HepG2 (cell line): ENCODE measurements around the gene HSD17B8. TPM values are rescaled to one million over a fixed set of nuclear protein-coding genes. Genes with fewer than 3 reads are reported as not detected.
A peak's percentile ranks its signal among the peaks of the same experiment; 100 is the strongest.

Experiments used
- ATAC-seq: fragments of 200-7000 bp; cut with Tn5 transposase; 3 replicates; pipeline ENCODE4 v1.9.1; 2020; ENCODE audit warnings: mild to moderate bottlenecking, moderate library complexity
- BruUV-seq: library from RNA; stranded (reverse); fragments of 400-500 nt; replicated peaks from 2 replicates; lab custom pipeline; 2021; lab: Mats Ljungman, UMichigan
- CTCF ChIA-PET: fragments of 300-600 bp; formaldehyde crosslinking; extraction: SDS; loops from one replicate; lab custom pipeline; 2021; ENCODE audit warnings: low total read pairs, inconsistent platforms, low intra/inter-chr PET ratio; lab: Yijun Ruan, JAX
- POLR2A ChIA-PET: fragments of 350-600 bp; sonication (Branson Sonifier 250); formaldehyde crosslinking; loops from one replicate; lab custom pipeline; 2020; ENCODE audit warnings: antibody characterized with exemption, inconsistent platforms; lab: Yijun Ruan, JAX
- DNase-seq: peaks from one replicate; pipeline ENCODE4 v3.0.0-alpha.2; 2015; ENCODE audit warnings: low spot score
- FAIRE-seq: peaks from 3 replicates; lab custom pipeline; 2011; peaks lifted over from hg19 to GRCh38; lab: Jason Lieb, UNC
- H2AFZ ChIP-seq: one replicate; pipeline ENCODE4 v1.6.1; 2011; ENCODE audit warnings: low read length, inconsistent platforms
- H3K27ac ChIP-seq: fragments of 300-600 bp; 3 replicates; pipeline ENCODE4 v1.8.0; 2011; ENCODE audit warnings: mixed run types, mild to moderate bottlenecking, mixed read lengths, low read length, inconsistent platforms; ENCODE audit not compliant: insufficient read depth; ENCODE audit errors: extremely low read length
- H3K27me3 ChIP-seq, 2 experiments: fragments of 200-600 bp in 1 of 2; 2 replicates in 1 of 2; 3 replicates in 1 of 2; pipeline versions ENCODE4 v1.6.0 to v1.8.0; 2011; ENCODE audit warnings: low read length in 2 of 2, mild to moderate bottlenecking in 2 of 2, moderate library complexity in 2 of 2, inconsistent platforms in 1 of 2; ENCODE audit not compliant: insufficient read depth in 2 of 2, control insufficient read depth in 1 of 2
- H3K36me3 ChIP-seq, 2 experiments: fragments of 200-600 bp in 1 of 2; replicated peaks in 1 of 2; 2 replicates in 1 of 2; 3 replicates in 1 of 2; pipeline versions ENCODE4 v1.5.1 to v1.8.0; 2011; ENCODE audit warnings: low read length in 2 of 2, inconsistent platforms in 1 of 2; ENCODE audit not compliant: insufficient read depth in 2 of 2, control insufficient read depth in 1 of 2
- H3K4me1 ChIP-seq: 2 replicates; pipeline ENCODE4 v1.5.1; 2012; ENCODE audit warnings: low read length, inconsistent platforms; ENCODE audit not compliant: insufficient read depth
- H3K4me2 ChIP-seq: 2 replicates; pipeline ENCODE4 v1.6.0; 2011; ENCODE audit warnings: low read depth, low read length, inconsistent platforms
- H3K4me3 ChIP-seq, 3 experiments: fragments of 200-600 bp in 1 of 3; sonication (generic), shearing (Covaris generic) in 1 of 3; replicated peaks in 1 of 3; 2 replicates each; pipeline ENCODE4 v1.5.1; 2011 to 2016; ENCODE audit warnings: low read length in 3 of 3, inconsistent platforms in 2 of 3, low read depth in 2 of 3, mild to moderate bottlenecking in 2 of 3, control low read depth in 1 of 3, mixed read lengths in 1 of 3; ENCODE audit not compliant: insufficient read depth in 1 of 3
- H3K79me2 ChIP-seq: one replicate; pipeline ENCODE4 v1.6.1; 2011; ENCODE audit warnings: low read length, inconsistent platforms; ENCODE audit not compliant: insufficient read depth
- H3K9ac ChIP-seq: 2 replicates; pipeline ENCODE4 v1.6.0; 2011; ENCODE audit warnings: mild to moderate bottlenecking, low read depth, low read length, inconsistent platforms; ENCODE audit not compliant: insufficient read depth
- H3K9me3 ChIP-seq: 2 replicates; pipeline ENCODE4 v1.5.1; 2012; ENCODE audit warnings: mild to moderate bottlenecking, low read length
- H4K20me1 ChIP-seq: 2 replicates; pipeline ENCODE4 v1.6.0; 2011; ENCODE audit warnings: inconsistent platforms, mild to moderate bottlenecking, low read length, moderate library complexity; ENCODE audit not compliant: insufficient read depth
- EHMT2 ChIP-seq: fragments of 200-600 bp; sonication (generic); IDR thresholded peaks from 2 replicates; pipeline ENCODE4 v1.7.0; 2017; ENCODE audit warnings: antibody characterized with exemption, low read depth, low read length, borderline replicate concordance
- ELF1 ChIP-seq: sonication (generic); formaldehyde crosslinking; IDR thresholded peaks from 2 replicates; pipeline ENCODE4 v1.4.0; 2020; ENCODE audit warnings: missing genetic modification reagents
- FOXK2 ChIP-seq: fragments of 450-650 bp; IDR thresholded peaks from 2 replicates; pipeline ENCODE4 v1.6.1; 2016
- GABPA ChIP-seq, 2 experiments: IDR thresholded peaks; 2 replicates each; pipeline ENCODE4 v1.6.1; 2011 to 2016; ENCODE audit warnings: low read depth in 2 of 2, low read length in 1 of 2, missing biosample characterization in 1 of 2, missing genetic modification characterization in 1 of 2
- GABPB1 ChIP-seq: IDR thresholded peaks from 2 replicates; pipeline ENCODE4 v1.6.1; 2016; ENCODE audit warnings: mild to moderate bottlenecking, missing genetic modification reagents, moderate library complexity, missing compliant biosample characterization
- HMG20B ChIP-seq: conservative IDR thresholded peaks from 2 replicates; pipeline ENCODE4 v1.6.1; 2016; ENCODE audit warnings: missing genetic modification reagents, missing compliant biosample characterization
- LCORL ChIP-seq, 2 experiments: fragments of 450-650 bp in 1 of 2; sonication (generic) in 1 of 2; formaldehyde crosslinking in 1 of 2; IDR thresholded peaks; 2 replicates each; pipeline versions ENCODE4 v1.5.0 to v1.6.1; 2017 to 2020; ENCODE audit warnings: antibody characterized with exemption in 1 of 2, missing genetic modification reagents in 1 of 2
- NR2C2 ChIP-seq: sonication (generic); formaldehyde crosslinking; IDR thresholded peaks from 2 replicates; pipeline ENCODE4 v1.4.0; 2020; ENCODE audit warnings: missing genetic modification reagents, mild to moderate bottlenecking, moderate library complexity, borderline replicate concordance
- POGZ ChIP-seq: sonication (generic); formaldehyde crosslinking; IDR thresholded peaks from 2 replicates; pipeline ENCODE4 v1.4.0; 2020; ENCODE audit warnings: mild to moderate bottlenecking, missing genetic modification reagents
- SETDB1 ChIP-seq: sonication (generic); formaldehyde crosslinking; IDR thresholded peaks from 2 replicates; pipeline ENCODE4 v1.5.1; 2020; ENCODE audit warnings: missing genetic modification reagents, mild to moderate bottlenecking, borderline replicate concordance
- SRSF9 ChIP-seq: fragments of 200-400 bp; formaldehyde crosslinking; IDR thresholded peaks from 2 replicates; pipeline ENCODE4 v1.6.1; 2018; ENCODE audit warnings: borderline replicate concordance, mild to moderate bottlenecking, low read depth, low read length; ENCODE audit not compliant: insufficient read depth, poor library complexity, severe bottlenecking
- ZNF350 ChIP-seq: sonication (generic); formaldehyde crosslinking; IDR thresholded peaks from 2 replicates; pipeline ENCODE4 v1.4.0; 2020; ENCODE audit warnings: mild to moderate bottlenecking, low read depth, missing genetic modification reagents, borderline replicate concordance
- ZNF703 ChIP-seq: sonication (generic); formaldehyde crosslinking; IDR thresholded peaks from 2 replicates; pipeline ENCODE4 v1.5.1; 2020; ENCODE audit warnings: missing genetic modification reagents, mild to moderate bottlenecking, moderate library complexity, borderline replicate concordance
- WGBS: methylation state at CpG from one replicate; pipeline ENCODE4 v1.1.6; 2017; ENCODE audit warnings: low lambda C conversion rate; 5-methylcytosine and 5-hydroxymethylcytosine counted together
- in situ Hi-C: cut with HindIII; loops from 2 replicates; pipeline ENCODE4 v1.10.0; 2017; ENCODE audit warnings: low pct_unique_long_range_greater_than_20kb; ENCODE audit not compliant: extremely low pct_ligation_motif_present
- intact Hi-C: fragments of 100-400 bp; cut with micrococcal nuclease; formaldehyde crosslinking; loops from one replicate; pipeline ENCODE4 v1.10.0; 2022; ENCODE audit not compliant: unreplicated experiment
- polyA plus RNA-seq, 8 experiments: library from polyadenylated mRNA; depleted of rRNA in 3 of 8; stranded (reverse) in 7 of 8; unstranded in 1 of 8; fragments of >200 nt; fragmentation: Illumina TruSeq in 4 of 8; extraction: Trizol in 4 of 8; gene quantifications; 2 replicates each; pipeline versions ENCODE4 v1.2.1 to v1.2.3, GENCODE V29; 2011 to 2016; ENCODE audit warnings: low read depth in 4 of 8, missing spikeins in 1 of 8, mixed read lengths in 1 of 8; ENCODE audit not compliant: insufficient read depth in 1 of 8
- total RNA-seq, 5 experiments: library from RNA; depleted of rRNA; stranded (reverse); fragments of >200 nt; fragmentation: Illumina TruSeq; extraction: Trizol; gene quantifications; 2 replicates each; pipeline ENCODE4 v1.2.3, GENCODE V29; 2016; ENCODE audit warnings: low read depth in 1 of 5
- TF ChIP-seq, protein P1 (sequence below), 2 experiments: fragments of 450-650 bp in 1 of 2; sonication (generic) in 1 of 2; formaldehyde crosslinking in 1 of 2; IDR thresholded peaks; 2 replicates each; pipeline versions ENCODE4 v1.6.1 to v1.8.0; 2016 to 2022; ENCODE audit warnings: antibody characterized with exemption in 1 of 2, mild to moderate bottlenecking in 1 of 2, missing genetic modification reagents in 1 of 2

Gene HSD17B8
- total and polyA plus RNA-seq, 2 of the 13 experiments (the other 11 are each of a cell fraction or from before 2014, with no cell fraction given): 12.6 to 20.1 TPM

- in situ Hi-C loops (no loop called here), intact Hi-C loops (no loop called here)
- Histone ChIP-seq H3K9ac (no peak overlapping the region), H3K9me3 (peaks cover 19% of the 10 kb centered on the region; the same call in 1 of the 2 replicates), H3K27ac (no peak overlapping the region), H3K4me1 (peaks cover 6% of the 10 kb centered on the region; the same call in 1 of the 2 replicates), H3K4me3 (no peak overlapping the region; a peak in 1 of 6 replicates), H4K20me1 (no peaks in the 10 kb centered on the region), H3K27me3 (peaks cover 2 to 17% of the 10 kb centered on the region in 2 experiments; a peak in 1 of 5 replicates), H2AFZ (peak overlapping the region; percentile 68), H3K36me3 (no peaks in the 10 kb centered on the region), H3K4me2 (peak overlapping the region; percentile 45), H3K79me2 (no peaks in the 10 kb centered on the region)
- ATAC-seq: no peak
- CTCF ChIA-PET: no interaction called here
- peak; percentile 28 for FAIRE-seq
- 57% methylated on average over 5 of the region's 5 CpGs for WGBS
- DNase-seq: no peak
- POLR2A ChIA-PET: no interaction called here
- no TSS peak for BruUV-seq
- TF ChIP-seq EHMT2 (peak; percentile 79), ELF1 (CRISPR knock-in tag) (peak; percentile 75), POGZ (CRISPR knock-in tag) (0 out of 2 replicates have a peak, but pooled peaks have one; percentile 13), SRSF9 (no peak), ZNF350 (no peak), GABPA (IDR thresholded peaks at IDR 0.05; ENCODE audit: low read depth, low read length) (peak; percentile 50), GABPA (CRISPR knock-in tag; IDR thresholded peaks at IDR 0.05; ENCODE audit: low read depth) (peak; percentile 92), FOXK2 (peak; percentile 36; the same call in 1 of the 2 replicates), ZNF703 (no peak), GABPB1 (CRISPR knock-in tag) (peak; percentile 68; the same call in 1 of the 2 replicates), NR2C2 (CRISPR knock-in tag) (peak; percentile 70; the same call in 1 of the 2 replicates), HMG20B (CRISPR knock-in tag) (no peak), LCORL (IDR thresholded peaks at IDR 0.05) (peak; percentile 93), LCORL (CRISPR knock-in tag; IDR thresholded peaks at IDR 0.05) (no peak), SETDB1 (peak; percentile 94)
- TF ChIP-seq, protein P1, sequence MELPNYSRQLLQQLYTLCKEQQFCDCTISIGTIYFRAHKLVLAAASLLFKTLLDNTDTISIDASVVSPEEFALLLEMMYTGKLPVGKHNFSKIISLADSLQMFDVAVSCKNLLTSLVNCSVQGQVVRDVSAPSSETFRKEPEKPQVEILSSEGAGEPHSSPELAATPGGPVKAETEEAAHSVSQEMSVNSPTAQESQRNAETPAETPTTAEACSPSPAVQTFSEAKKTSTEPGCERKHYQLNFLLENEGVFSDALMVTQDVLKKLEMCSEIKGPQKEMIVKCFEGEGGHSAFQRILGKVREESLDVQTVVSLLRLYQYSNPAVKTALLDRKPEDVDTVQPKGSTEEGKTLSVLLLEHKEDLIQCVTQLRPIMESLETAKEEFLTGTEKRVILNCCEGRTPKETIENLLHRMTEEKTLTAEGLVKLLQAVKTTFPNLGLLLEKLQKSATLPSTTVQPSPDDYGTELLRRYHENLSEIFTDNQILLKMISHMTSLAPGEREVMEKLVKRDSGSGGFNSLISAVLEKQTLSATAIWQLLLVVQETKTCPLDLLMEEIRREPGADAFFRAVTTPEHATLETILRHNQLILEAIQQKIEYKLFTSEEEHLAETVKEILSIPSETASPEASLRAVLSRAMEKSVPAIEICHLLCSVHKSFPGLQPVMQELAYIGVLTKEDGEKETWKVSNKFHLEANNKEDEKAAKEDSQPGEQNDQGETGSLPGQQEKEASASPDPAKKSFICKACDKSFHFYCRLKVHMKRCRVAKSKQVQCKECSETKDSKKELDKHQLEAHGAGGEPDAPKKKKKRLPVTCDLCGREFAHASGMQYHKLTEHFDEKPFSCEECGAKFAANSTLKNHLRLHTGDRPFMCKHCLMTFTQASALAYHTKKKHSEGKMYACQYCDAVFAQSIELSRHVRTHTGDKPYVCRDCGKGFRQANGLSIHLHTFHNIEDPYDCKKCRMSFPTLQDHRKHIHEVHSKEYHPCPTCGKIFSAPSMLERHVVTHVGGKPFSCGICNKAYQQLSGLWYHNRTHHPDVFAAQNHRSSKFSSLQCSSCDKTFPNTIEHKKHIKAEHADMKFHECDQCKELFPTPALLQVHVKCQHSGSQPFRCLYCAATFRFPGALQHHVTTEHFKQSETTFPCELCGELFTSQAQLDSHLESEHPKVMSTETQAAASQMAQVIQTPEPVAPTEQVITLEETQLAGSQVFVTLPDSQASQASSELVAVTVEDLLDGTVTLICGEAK (IDR thresholded peaks at IDR 0.05): peak; percentile 39
- TF ChIP-seq, protein P1 (CRISPR knock-in tag; IDR thresholded peaks at IDR 0.05): no peak
Measured at GRCh38 chr6:33183071-33183683, 21.3 kb upstream of the HSD17B8 start.
